Keratinocyte (primary cell): ENCODE results near the gene NUTM2B. TPM values are rescaled to one million over a fixed set of nuclear protein-coding genes. Genes with fewer than 3 reads are reported as not detected.
"Not testable (repeated sequence)": the region's sequence is repeated elsewhere in the genome, so short reads cannot be mapped to it uniquely, and the experiment has no call there.

Source experiments
- DNase-seq: peaks from one replicate; pipeline ENCODE4 v3.0.0-alpha.2; 2011; ENCODE audit warnings: low read depth, missing footprints, low spot score
- FAIRE-seq: peaks from 2 replicates; lab custom pipeline; 2011; peaks lifted over from hg19 to GRCh38; lab: Jason Lieb, UNC
- H2AFZ ChIP-seq: 2 replicates; pipeline ENCODE4 v1.6.0; 2012; ENCODE audit warnings: low read length, control low read depth, inconsistent platforms; ENCODE audit not compliant: control insufficient read depth
- H3K27ac ChIP-seq: 2 replicates; pipeline ENCODE4 v1.5.1; 2011; ENCODE audit warnings: low read length; ENCODE audit not compliant: control insufficient read depth, insufficient read depth
- H3K27me3 ChIP-seq: 3 replicates; pipeline ENCODE4 v1.6.0; 2011; ENCODE audit warnings: low read length; ENCODE audit not compliant: control insufficient read depth, insufficient read depth; ENCODE audit errors: extremely low read depth
- H3K36me3 ChIP-seq, 2 experiments: 2 replicates in 1 of 2; 3 replicates in 1 of 2; pipeline ENCODE4 v1.5.1; 2011; ENCODE audit warnings: low read length in 2 of 2, mild to moderate bottlenecking in 1 of 2; ENCODE audit not compliant: control insufficient read depth in 2 of 2, insufficient read depth in 2 of 2; ENCODE audit errors: extremely low read depth in 1 of 2
- H3K4me1 ChIP-seq: 3 replicates; pipeline ENCODE4 v1.5.1; 2011; ENCODE audit warnings: low read length; ENCODE audit not compliant: control insufficient read depth, insufficient read depth; ENCODE audit errors: extremely low read depth
- H3K4me2 ChIP-seq: 3 replicates; pipeline ENCODE4 v1.6.0; 2011; ENCODE audit warnings: low read depth, low read length; ENCODE audit not compliant: control insufficient read depth, insufficient read depth; ENCODE audit errors: extremely low read depth
- H3K4me3 ChIP-seq, 3 experiments: fragments of 200-600 bp in 1 of 3; sonication (generic) in 1 of 3; 2 replicates in 2 of 3; 3 replicates in 1 of 3; pipeline ENCODE4 v1.5.1; 2011 to 2016; ENCODE audit warnings: low read length in 3 of 3, mild to moderate bottlenecking in 3 of 3, control low read depth in 2 of 3, inconsistent platforms in 1 of 3, low read depth in 1 of 3, mixed read lengths in 1 of 3, mixed run types in 1 of 3, moderate library complexity in 1 of 3; ENCODE audit not compliant: control insufficient read depth in 2 of 3, insufficient read depth in 2 of 3; ENCODE audit errors: extremely low read depth in 1 of 3
- H3K79me2 ChIP-seq: 2 replicates; pipeline ENCODE4 v1.6.0; 2012; ENCODE audit warnings: low read length; ENCODE audit not compliant: control insufficient read depth, insufficient read depth
- H3K9ac ChIP-seq: 3 replicates; pipeline ENCODE4 v1.6.0; 2011; ENCODE audit warnings: low read length; ENCODE audit not compliant: control insufficient read depth, insufficient read depth; ENCODE audit errors: extremely low read depth
- H3K9me1 ChIP-seq: 3 replicates; pipeline ENCODE4 v1.6.0; 2011; ENCODE audit warnings: low read length; ENCODE audit not compliant: control insufficient read depth, insufficient read depth; ENCODE audit errors: extremely low read depth
- H3K9me3 ChIP-seq: 2 replicates; pipeline ENCODE4 v1.5.1; 2012; ENCODE audit warnings: low read depth, low read length; ENCODE audit not compliant: control insufficient read depth
- H4K20me1 ChIP-seq: 3 replicates; pipeline ENCODE4 v1.6.0; 2011; ENCODE audit warnings: low read length; ENCODE audit not compliant: control insufficient read depth, insufficient read depth; ENCODE audit errors: extremely low read depth
- dilution Hi-C: fragments of 300-500 bp; cut with MboI; formaldehyde crosslinking; loops from one replicate; pipeline ENCODE4 v1.7.0; 2020; ENCODE audit warnings: low sequenced_read_pairs; ENCODE audit not compliant: extremely low pct_ligation_motif_present
- polyA plus RNA-seq, 5 experiments: library from polyadenylated mRNA; depleted of rRNA in 3 of 5; stranded (reverse) in 3 of 5; stranded (forward) in 1 of 5; unstranded in 1 of 5; fragments of >200 nt; gene quantifications; 1 replicate in 1 of 5; 2 replicates in 3 of 5; 3 replicates in 1 of 5; pipeline versions ENCODE4 v1.2.1 to v1.2.3, GENCODE V29; 2011 to 2012; ENCODE audit warnings: missing spikeins in 2 of 5, low read depth in 1 of 5, low replicate concordance in 1 of 5

NUTM2B gene
- polyA plus RNA-seq, 1 donor (not counting 4 experiments of a cell fraction or from before 2014, with no cell fraction given): 0.18 TPM

GRCh38 chr10:79696596-79696995 lies 6.4 kb upstream of the NUTM2B start:
- DNase-seq, H3K36me3 ChIP-seq, H4K20me1 ChIP-seq, H3K79me2 ChIP-seq, H3K27me3 ChIP-seq, H3K4me1 ChIP-seq, H3K9me1 ChIP-seq, H2AFZ ChIP-seq, H3K27ac ChIP-seq, H3K4me3 ChIP-seq, dilution Hi-C loops, FAIRE-seq, H3K9me3 ChIP-seq, H3K4me2 ChIP-seq, H3K9ac ChIP-seq: not testable (repeated sequence)

DNA sequence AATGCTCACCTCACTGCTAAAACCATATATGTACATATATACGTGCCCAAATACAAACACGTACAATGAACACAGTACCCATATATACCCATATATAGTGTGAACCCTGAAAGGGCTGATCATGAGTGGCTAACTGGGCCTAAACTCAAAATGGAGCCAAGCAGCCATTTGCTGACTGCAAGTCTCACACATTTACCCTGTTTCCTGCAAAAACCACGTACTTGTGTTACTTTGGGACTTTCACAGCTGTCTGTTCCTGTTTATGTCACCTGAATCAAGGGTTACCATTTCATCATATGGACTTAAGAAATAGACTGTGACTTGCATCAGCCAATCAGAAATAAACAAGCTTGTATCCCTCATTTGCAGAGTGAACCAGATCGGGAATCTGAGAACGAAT lies 5.9 kb upstream of the NUTM2B start:
- H3K79me2 ChIP-seq, H3K36me3 ChIP-seq, H3K9me3 ChIP-seq, H3K4me2 ChIP-seq, H3K4me3 ChIP-seq, DNase-seq, FAIRE-seq, H2AFZ ChIP-seq, H4K20me1 ChIP-seq, H3K9ac ChIP-seq, H3K27me3 ChIP-seq, H3K9me1 ChIP-seq, dilution Hi-C loops, H3K27ac ChIP-seq, H3K4me1 ChIP-seq: not testable (repeated sequence)

- H3K9ac ChIP-seq, H3K79me2 ChIP-seq, H3K9me3 ChIP-seq, H4K20me1 ChIP-seq, H3K4me3 ChIP-seq, H2AFZ ChIP-seq, dilution Hi-C loops, H3K27ac ChIP-seq, H3K4me1 ChIP-seq, H3K4me2 ChIP-seq, FAIRE-seq, DNase-seq, H3K9me1 ChIP-seq, H3K36me3 ChIP-seq, H3K27me3 ChIP-seq: not testable (repeated sequence)
Observed at GRCh38 chr10:79700381-79700944, 2.6 kb upstream of the NUTM2B start.

DNA sequence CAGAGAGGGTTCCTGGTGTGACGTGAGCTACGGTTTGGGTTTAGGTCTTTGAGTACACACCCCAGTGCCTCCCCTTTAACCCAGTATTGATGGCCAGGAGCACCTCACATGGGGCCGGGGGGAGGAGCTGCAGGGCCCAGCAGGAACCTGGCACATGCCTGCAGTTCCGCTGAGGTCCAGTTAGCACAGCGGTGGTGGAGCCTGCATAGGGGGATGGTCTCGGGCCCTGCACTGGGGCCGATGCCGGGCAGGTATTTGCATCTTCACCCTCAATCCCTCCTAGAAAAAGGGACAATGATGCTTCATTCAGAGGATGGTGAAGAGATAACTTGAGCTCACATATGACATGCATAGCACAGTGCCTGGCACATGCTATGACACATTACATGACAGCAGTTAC lies 4.0 kb downstream of the NUTM2B start:
- H3K27ac ChIP-seq, DNase-seq, H3K4me1 ChIP-seq, H3K79me2 ChIP-seq, FAIRE-seq, H3K9ac ChIP-seq, H3K27me3 ChIP-seq, dilution Hi-C loops, H3K4me2 ChIP-seq, H3K9me1 ChIP-seq, H4K20me1 ChIP-seq, H2AFZ ChIP-seq, H3K9me3 ChIP-seq, H3K36me3 ChIP-seq, H3K4me3 ChIP-seq: not testable (repeated sequence)

GRCh38 chr10:79714976-79715375 lies 11.9 kb downstream of the NUTM2B start:
- H3K9ac ChIP-seq, H3K4me2 ChIP-seq, H2AFZ ChIP-seq, DNase-seq, H3K36me3 ChIP-seq, H4K20me1 ChIP-seq, H3K27me3 ChIP-seq, FAIRE-seq, H3K27ac ChIP-seq, H3K79me2 ChIP-seq, H3K4me1 ChIP-seq, H3K9me1 ChIP-seq, H3K9me3 ChIP-seq, dilution Hi-C loops, H3K4me3 ChIP-seq: not testable (repeated sequence)
